GM19438 (cell line): ENCODE measurements around the gene KCNMB3.

Experiments
- ATAC-seq: cut with Tn5 transposase; IDR thresholded peaks from one replicate; pipeline ENCODE4 v1.9.1; 2021; ENCODE audit warnings: low read depth; ENCODE audit not compliant: unreplicated experiment

The KCNMB3 gene

DNA sequence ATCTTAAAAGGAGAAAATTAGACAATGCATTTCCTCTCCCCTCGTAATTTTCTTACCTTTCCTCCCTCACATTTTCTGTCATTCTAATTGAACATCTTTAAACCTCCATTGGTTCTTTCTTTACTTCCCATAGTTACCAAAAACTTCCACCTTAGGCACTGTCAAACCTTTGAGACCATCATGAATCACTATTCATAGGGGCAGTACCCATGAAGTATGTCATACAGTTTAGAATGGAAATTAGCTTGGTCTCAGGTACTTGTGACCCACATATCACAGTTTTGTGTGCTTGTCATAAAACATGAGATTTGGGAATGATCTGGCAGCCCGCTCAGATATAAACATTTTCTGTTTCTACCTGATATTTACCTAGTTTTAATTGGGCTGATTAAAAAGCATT lies 50.1 kb downstream of the KCNMB3 start:
- ATAC-seq, result no peak

DNA sequence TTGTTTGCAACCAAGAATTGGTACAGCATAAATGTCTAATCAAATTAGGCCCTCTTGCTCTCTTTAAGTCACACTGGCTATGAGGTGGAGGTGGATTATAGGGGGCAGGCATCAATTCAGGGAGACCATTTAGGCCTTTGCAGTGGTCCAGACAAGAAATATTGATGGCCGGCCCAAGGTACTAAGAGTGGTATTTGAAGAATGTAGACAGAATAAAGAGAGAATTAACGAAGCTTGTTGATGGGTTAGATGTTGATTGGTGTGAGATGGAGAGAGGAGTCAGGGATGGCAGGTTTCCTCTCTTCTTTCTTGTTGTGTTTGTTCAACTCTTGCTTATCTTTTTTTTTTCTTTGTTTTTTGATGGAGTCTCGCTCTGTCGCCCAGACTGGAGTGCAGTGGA lies 54.2 kb downstream of the KCNMB3 start:
- ATAC-seq, result no peak

DNA sequence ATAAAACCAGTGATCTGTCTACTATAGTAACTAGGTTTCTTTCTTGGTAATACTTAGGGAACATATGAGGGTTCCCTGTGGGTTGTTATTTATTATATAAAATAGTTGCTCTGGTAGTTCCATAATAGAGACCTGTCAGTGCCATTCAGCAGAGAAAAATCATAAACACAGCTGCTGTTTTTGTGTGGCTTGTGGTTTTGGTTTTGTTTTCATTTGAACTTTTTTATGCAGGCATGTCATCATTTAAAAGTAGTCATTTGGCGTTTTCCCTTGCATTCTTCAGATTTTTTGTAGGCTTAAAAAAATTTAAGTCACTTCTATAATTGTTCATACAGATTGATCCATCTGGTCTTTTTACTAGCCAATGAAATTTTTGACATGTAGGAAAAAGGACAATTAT lies 54.8 kb downstream of the KCNMB3 start:
- ATAC-seq, result peak; percentile 97

DNA sequence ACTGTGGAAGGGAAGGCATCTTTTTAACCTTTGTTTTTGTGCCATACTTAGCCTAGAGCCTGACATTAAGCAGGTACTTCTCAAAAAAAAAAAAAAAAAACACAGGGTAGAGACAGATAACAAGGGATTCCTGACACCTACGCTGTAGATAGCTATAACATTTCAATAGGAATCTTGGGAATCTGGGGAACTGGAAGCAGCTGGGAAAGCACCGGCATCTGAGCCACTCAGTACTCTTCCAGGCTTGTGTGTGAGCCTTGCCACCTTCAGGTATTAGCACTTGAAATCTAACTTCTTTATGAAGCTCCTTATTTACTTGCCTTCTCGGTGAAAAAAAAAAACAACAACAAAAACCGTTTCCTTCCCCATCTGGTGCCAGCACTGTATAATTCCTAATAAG lies 56.0 kb downstream of the KCNMB3 start:
- no peak for ATAC-seq
